AG09309 (cell line): ENCODE measurements around the gene ZNF529.
A peak's percentile ranks its signal among the peaks of the same experiment; 100 is the strongest.
"Not testable (repeated sequence)": the region's sequence is repeated elsewhere in the genome, so short reads cannot be mapped to it uniquely, and the experiment has no call there.

ENCODE experiments used
- DNase-seq: peaks from one replicate; pipeline ENCODE4 v3.0.0-alpha.2; 2010; ENCODE audit warnings: low read depth
- H3K4me3 ChIP-seq: 2 replicates; pipeline ENCODE4 v1.5.1; 2011; ENCODE audit warnings: mild to moderate bottlenecking, low read depth, low read length, moderate library complexity; ENCODE audit not compliant: control insufficient read depth
- CTCF ChIP-seq: IDR thresholded peaks from 2 replicates; pipeline ENCODE4 v1.5.1; 2011; ENCODE audit warnings: mild to moderate bottlenecking, low read depth, low read length, inconsistent platforms; ENCODE audit not compliant: insufficient read depth, control insufficient read depth; ENCODE audit errors: missing control alignments

ZNF529 gene

GRCh38 chr19:36573020-36573894 is at the start of gene ZNF529:
Gene ZNF529, minus strand, starts transcription at chr19:36573292. Its CDS starts 946 bp downstream, at chr19:36572346.
- peak within 1 kb of the TSS; percentile 90 for H3K4me3 ChIP-seq
- TF ChIP-seq CTCF, result no peak
- DNase-seq, result peak; percentile 58

GRCh38 chr19:36605877-36606478 is 32.9 kb upstream of the ZNF529 start:
- DNase-seq, result no peak
- no peak for TF ChIP-seq CTCF
- H3K4me3 ChIP-seq, result peak overlapping the region; percentile 63

- H3K4me3 ChIP-seq, result peak within 1 kb of the TSS; percentile 63
- DNase-seq, result no peak
- TF ChIP-seq CTCF, result no peak
Observed at GRCh38 chr19:36605101-36605876, 32.2 kb upstream of the ZNF529 start, which contains the start of gene ZNF382. Gene ZNF382, plus strand, starts transcription at chr19:36605313. Its CDS starts 4,602 bp downstream, at chr19:36609915.

GRCh38 chr19:36604656-36605100 is 31.6 kb upstream of the ZNF529 start:
- TF ChIP-seq CTCF, result no peak
- peak overlapping the region; percentile 63 for H3K4me3 ChIP-seq
- DNase-seq, result no peak

GRCh38 chr19:36602681-36603080 is 29.6 kb upstream of the ZNF529 start:
- H3K4me3 ChIP-seq, DNase-seq: not testable (repeated sequence)

- TF ChIP-seq CTCF, result no peak
- no peak for DNase-seq
- H3K4me3 ChIP-seq, result no peak overlapping the region
Observed at GRCh38 chr19:36579255-36579654, 6.2 kb upstream of the ZNF529 start.
